HG02970 (cell line): ENCODE data around the gene DUOX1.

Experiments used
- ATAC-seq: cut with Tn5 transposase; IDR thresholded peaks from one replicate; pipeline ENCODE4 v1.9.1; 2021; ENCODE audit warnings: mild to moderate bottlenecking, moderate library complexity, moderate number of reproducible peaks; ENCODE audit not compliant: unreplicated experiment, low FRiP score

The DUOX1 gene

GRCh38 chr15:45139770-45140169 is 10.0 kb downstream of the DUOX1 start:
- no peak for ATAC-seq

- no peak for ATAC-seq
These were observed 10.9 kb downstream of the DUOX1 start for GRCh38 chr15:45140557-45141250.

- ATAC-seq: no peak
These were observed 11.6 kb downstream of the DUOX1 start for GRCh38 chr15:45141386-45141785.

- ATAC-seq: no peak
These were observed 13.3 kb downstream of the DUOX1 start for GRCh38 chr15:45143056-45143455.

GRCh38 chr15:45143946-45144345 is 14.2 kb downstream of the DUOX1 start:
- ATAC-seq: no peak

GRCh38 chr15:45144775-45145174 is 15.0 kb downstream of the DUOX1 start:
- ATAC-seq: no peak

- no peak for ATAC-seq
These were observed 16.6 kb downstream of the DUOX1 start for GRCh38 chr15:45146405-45146804.

- ATAC-seq: no peak
These were observed 17.8 kb downstream of the DUOX1 start for GRCh38 chr15:45147606-45148005.

GRCh38 chr15:45148076-45149059 is 18.6 kb downstream of the DUOX1 start:
- ATAC-seq: no peak

- ATAC-seq: no peak
These were observed 19.3 kb downstream of the DUOX1 start for GRCh38 chr15:45149060-45149459.

- ATAC-seq: no peak
These were observed 20.7 kb downstream of the DUOX1 start for GRCh38 chr15:45150481-45150880.

GRCh38 chr15:45150997-45151396 is 21.2 kb downstream of the DUOX1 start:
- ATAC-seq: no peak

- no peak for ATAC-seq
These were observed 22.4 kb downstream of the DUOX1 start for GRCh38 chr15:45151998-45152828.

- ATAC-seq: no peak
These were observed 25.9 kb downstream of the DUOX1 start for GRCh38 chr15:45155739-45156138.

GRCh38 chr15:45156744-45157455 is 27.1 kb downstream of the DUOX1 start:
- no peak for ATAC-seq

GRCh38 chr15:45157974-45158373 is 28.2 kb downstream of the DUOX1 start:
- ATAC-seq: no peak

GRCh38 chr15:45161666-45162065 is 31.9 kb downstream of the DUOX1 start:
- ATAC-seq: no peak

- no peak for ATAC-seq
These were observed 33.1 kb downstream of the DUOX1 start for GRCh38 chr15:45162771-45163507.

GRCh38 chr15:45163508-45163856 is 33.7 kb downstream of the DUOX1 start:
- no peak for ATAC-seq

- no peak for ATAC-seq
These were observed 35.1 kb downstream of the DUOX1 start for GRCh38 chr15:45164914-45165313.
